Measurements from ENCODE around the gene ITK. TPM values are rescaled to one million over a fixed set of nuclear protein-coding genes. Genes with fewer than 3 reads are reported as not detected.

ITK gene
- total RNA-seq, 1 donor, result not detected

- no peak for DNase-seq (ENCODE audit: low read depth)
- no peak overlapping the region for H3K4me3 ChIP-seq (ENCODE audit: low read depth, low read length)
- TF ChIP-seq, protein P1, sequence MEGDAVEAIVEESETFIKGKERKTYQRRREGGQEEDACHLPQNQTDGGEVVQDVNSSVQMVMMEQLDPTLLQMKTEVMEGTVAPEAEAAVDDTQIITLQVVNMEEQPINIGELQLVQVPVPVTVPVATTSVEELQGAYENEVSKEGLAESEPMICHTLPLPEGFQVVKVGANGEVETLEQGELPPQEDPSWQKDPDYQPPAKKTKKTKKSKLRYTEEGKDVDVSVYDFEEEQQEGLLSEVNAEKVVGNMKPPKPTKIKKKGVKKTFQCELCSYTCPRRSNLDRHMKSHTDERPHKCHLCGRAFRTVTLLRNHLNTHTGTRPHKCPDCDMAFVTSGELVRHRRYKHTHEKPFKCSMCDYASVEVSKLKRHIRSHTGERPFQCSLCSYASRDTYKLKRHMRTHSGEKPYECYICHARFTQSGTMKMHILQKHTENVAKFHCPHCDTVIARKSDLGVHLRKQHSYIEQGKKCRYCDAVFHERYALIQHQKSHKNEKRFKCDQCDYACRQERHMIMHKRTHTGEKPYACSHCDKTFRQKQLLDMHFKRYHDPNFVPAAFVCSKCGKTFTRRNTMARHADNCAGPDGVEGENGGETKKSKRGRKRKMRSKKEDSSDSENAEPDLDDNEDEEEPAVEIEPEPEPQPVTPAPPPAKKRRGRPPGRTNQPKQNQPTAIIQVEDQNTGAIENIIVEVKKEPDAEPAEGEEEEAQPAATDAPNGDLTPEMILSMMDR (IDR thresholded peaks at IDR 0.05; ENCODE audit: insufficient read depth, low read length), result no peak
These were observed 18.6 kb upstream of the ITK start for GRCh38 chr5:157161996-157162395.

DNA sequence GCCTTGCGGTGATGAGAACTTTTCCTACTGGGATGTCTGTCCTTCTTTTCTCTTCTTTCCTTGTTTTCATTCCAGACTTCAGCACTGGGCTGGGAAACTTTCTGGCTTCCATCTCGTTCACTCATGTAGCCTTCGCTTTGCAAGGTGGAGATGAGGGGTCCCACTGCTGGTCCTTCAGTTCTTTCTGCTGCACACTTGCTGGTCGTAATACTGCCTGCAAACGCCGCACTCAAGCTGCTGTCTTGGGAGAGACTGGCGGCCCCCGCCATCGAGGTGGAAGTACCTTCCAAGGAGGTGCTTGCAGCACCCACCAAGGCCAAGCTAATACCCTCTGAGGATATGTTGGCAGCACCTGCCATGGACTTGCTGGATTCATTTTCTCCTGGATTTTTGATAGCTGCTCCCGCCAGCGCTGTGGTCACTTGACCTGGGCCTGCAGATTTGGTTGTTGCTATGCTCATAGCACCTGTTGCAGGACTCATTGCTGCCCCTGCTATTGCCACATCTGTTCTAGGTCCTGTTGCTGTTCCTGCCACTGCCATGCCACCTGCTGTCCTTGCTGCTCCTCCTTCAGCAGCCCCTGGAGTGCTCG lies 17.6 kb upstream of the ITK start:
- TF ChIP-seq, protein P1 (IDR thresholded peaks at IDR 0.05; ENCODE audit: insufficient read depth, low read length), result no peak

DNA sequence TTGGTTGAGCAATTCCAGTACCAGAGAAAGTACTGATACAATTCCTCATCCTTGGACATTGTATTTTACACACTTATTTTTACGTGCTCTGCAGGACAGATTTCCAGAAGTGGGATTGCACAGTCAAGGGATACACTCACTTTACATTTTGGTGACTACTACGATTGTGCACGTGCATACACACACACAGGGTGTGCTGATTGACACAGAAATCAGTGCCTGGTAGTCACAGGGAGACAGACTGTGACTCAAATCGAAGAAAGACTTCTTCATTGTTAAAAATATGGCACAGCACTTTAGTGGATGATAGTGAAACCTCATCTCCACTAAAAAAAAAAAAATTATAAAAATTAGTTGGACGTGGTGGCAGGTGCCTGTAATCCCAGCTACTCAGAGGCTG lies 16.1 kb upstream of the ITK start:
- TF ChIP-seq, protein P1 (IDR thresholded peaks at IDR 0.05; ENCODE audit: insufficient read depth, low read length), result no peak
- no peak overlapping the region for H3K4me3 ChIP-seq (ENCODE audit: low read depth, low read length)
- DNase-seq (ENCODE audit: low read depth), result no peak

More for the DNA sequence above, 17.6 kb upstream of the ITK start:
- no peak overlapping the region for H3K4me3 ChIP-seq (ENCODE audit: low read depth, low read length)
- DNase-seq (ENCODE audit: low read depth), result no peak

GRCh38 chr5:157165261-157165660 lies 15.4 kb upstream of the ITK start:
- DNase-seq (ENCODE audit: low read depth), result no peak
- H3K4me3 ChIP-seq (ENCODE audit: low read depth, low read length), result no peak overlapping the region
- TF ChIP-seq, protein P1 (IDR thresholded peaks at IDR 0.05; ENCODE audit: insufficient read depth, low read length), result no peak

DNA sequence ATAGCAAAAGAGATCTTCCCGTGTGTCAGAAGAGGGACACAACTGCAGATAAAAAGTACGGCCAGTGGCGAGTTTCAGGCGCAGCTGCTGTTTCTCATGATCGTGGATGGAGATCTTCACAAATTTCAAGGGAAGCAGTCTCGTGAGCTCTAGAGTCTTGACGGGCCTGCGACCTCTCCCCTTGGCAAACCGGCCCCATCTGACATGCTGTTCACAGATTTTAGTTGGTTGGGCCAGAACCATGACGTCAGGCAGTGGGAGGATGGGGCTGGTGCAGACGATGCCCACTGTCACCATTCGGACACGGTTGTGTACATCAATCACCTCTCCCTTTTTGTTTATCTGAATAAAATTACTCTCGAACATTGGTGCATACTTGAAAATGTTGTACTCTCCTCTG lies 15.0 kb upstream of the ITK start:
- TF ChIP-seq, protein P1 (IDR thresholded peaks at IDR 0.05; ENCODE audit: insufficient read depth, low read length), result no peak
- no peak for DNase-seq (ENCODE audit: low read depth)
- H3K4me3 ChIP-seq (ENCODE audit: low read depth, low read length), result no peak overlapping the region

GRCh38 chr5:157166214-157167213 lies 14.1 kb upstream of the ITK start, which contains the start of gene GARIN3:
Gene GARIN3, minus strand, starts transcription at chr5:157166264. Its CDS starts 96 bp downstream, at chr5:157166168.
- no peak for DNase-seq (ENCODE audit: low read depth)
- H3K4me3 ChIP-seq (ENCODE audit: low read depth, low read length), result no peak within 1 kb of the TSS
- TF ChIP-seq, protein P1 (IDR thresholded peaks at IDR 0.05; ENCODE audit: insufficient read depth, low read length), result no peak
